GM19372 (cell line): ENCODE data around the gene KDM5A.
"Not testable (repeated sequence)": the region's sequence is repeated elsewhere in the genome, so short reads cannot be mapped to it uniquely, and the experiment has no call there.

Experiments used
- ATAC-seq: cut with Tn5 transposase; IDR thresholded peaks from one replicate; pipeline ENCODE4 v1.9.1; 2021; ENCODE audit warnings: mild to moderate bottlenecking, low read depth, moderate library complexity; ENCODE audit not compliant: unreplicated experiment

KDM5A gene

DNA sequence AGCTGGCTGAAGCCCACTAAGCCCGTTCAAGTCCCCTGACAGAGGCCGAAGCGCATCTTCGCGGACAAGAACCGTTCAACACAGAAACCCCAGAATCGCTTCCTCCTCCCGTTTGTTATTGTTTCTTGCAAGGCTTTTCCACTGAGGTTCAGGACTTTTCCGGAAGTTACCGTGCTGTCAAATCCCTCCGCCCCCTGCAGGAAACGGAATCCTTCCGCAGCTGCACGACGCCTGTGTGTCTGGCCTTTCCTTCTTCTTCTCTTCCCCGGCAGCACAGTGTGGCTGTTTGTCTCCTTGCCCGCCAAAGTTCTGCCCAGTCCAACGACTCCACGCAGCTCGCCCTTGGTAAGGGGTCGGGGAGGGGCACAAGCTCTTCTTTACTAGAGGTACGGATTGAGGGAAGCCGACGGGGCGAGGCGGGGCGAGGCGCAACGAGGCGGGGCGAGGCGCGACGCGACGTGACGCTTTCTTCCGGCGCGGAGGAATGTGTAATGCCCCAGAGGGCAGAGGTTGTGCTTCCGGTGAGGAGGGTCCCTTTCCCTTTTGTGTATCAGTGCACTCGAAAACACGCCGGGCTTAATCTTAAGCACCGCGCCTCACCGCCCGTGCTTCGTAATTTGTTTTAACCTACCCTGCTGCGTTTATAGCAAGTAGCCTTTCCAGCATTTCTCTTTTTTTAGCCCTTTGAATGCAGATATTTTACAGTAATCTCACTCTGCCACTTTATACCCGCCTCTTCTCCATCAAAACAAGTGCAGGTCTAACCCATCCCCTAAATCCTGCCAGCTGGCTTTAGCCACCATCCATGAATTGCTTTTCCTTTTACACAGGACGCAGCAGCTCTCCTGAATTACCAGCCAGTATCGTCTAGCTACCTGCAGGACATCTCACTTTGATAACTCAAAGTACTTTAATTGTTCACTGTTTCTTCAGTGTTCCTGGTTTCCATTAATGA is at the start of gene KDM5A:
Gene KDM5A (minus strand): TSS at position 179 of the 955 bp plus-strand sequence. CDS start 229 bp downstream, outside the sequence.
- peak; percentile 86 for ATAC-seq

DNA sequence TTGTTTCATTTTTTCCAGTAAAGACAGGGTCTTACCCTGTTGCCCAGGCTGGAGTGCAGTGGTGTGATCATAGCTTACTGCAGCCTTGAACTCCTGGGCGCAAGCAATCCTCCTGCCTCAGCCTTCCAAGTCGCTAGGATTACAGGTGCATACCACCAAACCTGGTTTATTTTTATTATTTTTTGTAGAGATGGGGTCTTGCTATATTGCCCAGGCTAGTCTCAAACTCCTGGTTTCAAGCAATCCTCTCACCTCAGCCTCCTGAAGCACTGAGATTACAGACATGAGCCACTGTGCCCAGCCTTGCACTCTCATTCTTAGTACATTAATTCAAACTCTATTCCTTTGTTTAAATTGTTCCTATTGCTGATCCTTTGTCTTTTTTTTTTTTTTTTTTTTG is 46.6 kb upstream of the KDM5A start:
- ATAC-seq = not testable (repeated sequence)

DNA sequence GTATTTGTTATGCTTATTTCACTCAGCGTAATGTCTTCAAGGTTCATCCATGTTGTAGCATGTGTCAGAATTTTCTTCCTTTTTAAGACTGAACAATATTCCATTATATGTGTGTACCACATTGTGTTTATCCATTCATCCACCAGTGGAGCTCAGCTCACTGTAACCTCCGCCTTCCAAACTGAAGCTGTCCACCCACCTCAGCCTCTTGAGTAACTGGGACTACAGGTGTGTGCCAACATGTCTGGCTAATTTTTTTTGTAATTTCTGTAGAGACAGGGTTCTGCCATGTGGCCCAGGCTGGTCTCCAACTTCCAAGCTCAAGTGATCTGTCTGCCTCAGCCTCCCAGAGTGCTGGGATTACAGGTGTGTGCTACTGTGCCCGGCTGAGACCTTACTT is 33.4 kb upstream of the KDM5A start:
- ATAC-seq = no peak

DNA sequence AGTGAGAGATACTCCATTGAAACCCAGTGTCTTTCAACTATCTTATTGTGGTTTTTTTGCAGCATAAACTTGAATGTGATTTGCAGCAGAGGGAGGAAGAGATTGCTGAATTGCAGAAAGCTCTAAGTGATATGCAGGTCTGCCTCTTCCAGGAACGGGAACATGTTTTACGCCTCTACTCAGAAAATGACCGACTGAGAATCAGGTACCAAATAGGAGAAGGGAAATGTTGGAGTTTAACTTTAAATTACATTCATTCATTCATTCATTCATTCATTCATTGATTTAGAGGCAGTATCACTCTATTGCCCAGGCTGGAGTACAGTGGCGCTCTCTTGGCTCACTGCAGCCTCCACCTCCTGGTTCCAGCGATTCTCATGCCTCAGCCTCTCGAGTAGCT is 29.3 kb upstream of the KDM5A start:
- ATAC-seq = no peak

DNA sequence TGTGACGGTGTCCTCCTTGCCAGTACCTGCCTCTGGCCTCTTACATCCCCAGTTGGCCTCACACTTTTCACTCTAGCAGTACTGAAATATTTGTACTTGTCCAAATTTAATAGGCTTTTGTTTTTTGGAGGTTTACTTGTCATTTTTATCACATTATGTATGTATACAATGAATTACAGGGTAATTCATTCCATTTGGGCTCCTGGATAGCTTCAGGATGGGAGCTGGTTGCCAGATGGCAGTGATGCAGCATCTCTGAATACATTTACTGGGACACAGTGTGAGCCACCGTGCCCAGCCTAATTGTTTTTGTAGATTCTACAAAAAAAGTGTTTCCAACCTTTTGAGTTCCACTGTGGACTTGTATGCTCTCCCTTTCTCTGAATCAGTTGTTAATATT is 25.7 kb upstream of the KDM5A start:
- no peak for ATAC-seq

DNA sequence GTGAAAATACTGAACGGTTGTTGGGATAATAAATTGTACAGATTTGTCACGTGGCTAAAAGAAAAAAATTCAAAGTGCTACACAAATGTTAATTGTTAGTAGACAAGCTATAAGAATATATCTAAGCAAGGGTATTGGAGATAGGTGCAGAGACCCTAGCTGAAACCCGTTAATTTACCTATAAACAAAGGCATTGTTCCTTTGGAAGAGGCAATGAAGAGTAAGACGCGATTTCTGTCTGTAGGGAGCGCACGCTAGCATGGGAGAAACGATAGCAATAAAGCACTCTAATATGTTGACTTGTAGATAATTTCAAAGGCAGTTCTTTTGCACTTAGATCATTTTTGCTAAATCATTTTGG is 12.9 kb upstream of the KDM5A start:
- no peak for ATAC-seq

DNA sequence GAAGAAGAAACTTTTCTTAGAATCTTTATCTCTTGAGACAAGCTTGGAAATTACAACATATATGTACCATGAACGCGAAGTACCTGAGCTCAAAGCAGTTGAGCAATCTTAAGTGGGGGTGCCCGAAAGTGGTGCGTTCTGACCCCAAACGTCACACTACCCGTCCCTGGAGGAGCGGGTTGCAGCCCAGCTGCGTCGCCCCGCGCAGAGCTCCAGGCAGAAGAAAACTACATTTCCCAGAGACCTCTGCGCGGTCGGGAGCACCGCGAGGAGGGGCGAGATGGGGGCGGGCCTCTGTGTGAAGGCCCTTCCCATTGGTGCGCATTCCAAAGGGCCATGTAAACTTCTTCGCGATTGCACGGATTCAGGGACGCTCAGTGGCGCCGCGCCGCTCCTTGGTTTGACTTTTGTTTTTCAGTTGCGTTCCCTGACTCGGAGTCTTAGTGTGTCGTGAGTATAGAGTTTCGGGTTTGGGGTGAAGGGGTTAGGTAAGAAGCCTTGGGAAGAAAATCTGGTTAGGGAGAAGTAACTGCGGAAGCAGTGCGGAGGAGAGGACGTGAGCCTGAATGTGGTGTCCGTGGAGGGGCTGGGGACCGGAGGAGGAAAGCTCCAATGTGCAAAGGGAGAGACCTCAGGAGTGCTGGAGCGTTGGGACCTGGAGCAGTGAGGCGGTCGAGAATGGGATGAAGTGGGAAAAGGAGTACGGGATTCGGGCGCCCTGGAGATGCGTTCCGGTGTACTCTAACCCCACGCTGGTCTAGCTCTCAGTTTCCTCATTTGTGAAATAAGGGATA is 12.3 kb upstream of the KDM5A start, which contains the start of gene CCDC77:
Gene CCDC77 (plus strand): TSS at position 410 of the 794 bp plus-strand sequence. CDS start 7,740 bp downstream, outside the sequence.
- peak; percentile 99 for ATAC-seq

DNA sequence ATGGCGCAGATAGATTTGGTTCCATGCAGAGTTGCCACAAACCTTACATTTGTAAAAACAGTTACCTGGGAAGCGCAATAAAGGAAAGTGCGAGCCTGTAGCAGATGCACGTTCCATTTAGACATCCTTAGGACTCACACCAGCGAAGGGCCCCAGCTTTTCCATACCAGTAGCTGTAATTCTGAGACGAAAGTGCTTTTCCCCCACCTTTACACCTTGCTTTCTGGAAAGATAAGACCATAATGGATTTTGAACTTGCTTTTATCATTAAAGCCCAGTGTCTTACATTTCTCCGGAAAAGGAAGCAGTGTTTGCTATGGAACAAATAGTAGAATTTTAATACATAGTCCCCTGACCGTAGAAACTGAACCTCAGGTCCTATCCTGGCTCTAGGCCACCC is 11.7 kb upstream of the KDM5A start:
- ATAC-seq = no peak

DNA sequence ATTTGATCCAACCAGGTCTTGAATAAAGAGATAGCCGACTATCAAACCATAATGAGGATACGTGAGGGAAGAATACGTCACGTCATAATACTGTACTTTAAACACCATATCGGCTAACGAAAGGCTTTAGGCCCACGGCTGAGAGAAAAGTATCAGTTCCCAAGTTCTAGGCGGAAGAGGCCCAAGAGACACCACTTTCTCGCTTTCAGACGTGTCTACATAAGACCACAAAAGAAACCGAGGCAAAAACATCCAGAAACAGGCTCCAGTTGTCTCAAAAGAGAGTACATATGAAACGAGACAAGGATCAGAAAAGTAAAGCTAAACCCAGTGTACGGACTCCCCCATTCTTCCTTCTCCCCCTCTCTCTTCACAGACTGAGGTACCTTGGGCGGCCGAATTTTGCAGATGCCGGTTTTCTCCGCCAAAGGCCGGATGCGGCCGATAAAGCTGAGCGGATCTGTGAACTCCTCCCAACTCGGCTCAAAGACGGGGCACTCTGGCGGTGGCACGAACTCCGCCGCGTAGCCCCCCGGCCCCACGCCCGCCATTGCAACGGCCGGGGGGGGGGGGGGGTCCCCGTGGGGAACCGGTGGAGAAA is 479 bp downstream of the KDM5A start:
- ATAC-seq = peak; percentile 19

DNA sequence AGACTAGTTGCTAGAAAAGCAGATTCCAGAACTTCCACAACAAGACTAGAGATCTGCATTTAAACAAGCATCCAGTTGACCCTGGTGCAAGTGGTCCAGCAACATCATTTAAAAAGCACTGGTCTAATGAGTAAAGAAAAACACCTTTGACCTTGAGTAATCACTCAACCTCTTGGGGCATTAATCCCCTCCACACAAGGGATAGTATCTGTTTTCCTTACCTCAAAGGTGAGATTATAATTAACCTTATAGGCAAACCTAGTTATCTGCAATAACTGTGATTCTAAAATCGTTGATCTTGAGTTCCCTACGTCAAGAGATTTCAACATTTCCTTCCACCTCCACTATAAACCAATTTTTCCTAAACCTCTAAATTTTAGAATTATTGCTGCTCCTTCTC is 1.1 kb downstream of the KDM5A start:
- ATAC-seq = no peak

DNA sequence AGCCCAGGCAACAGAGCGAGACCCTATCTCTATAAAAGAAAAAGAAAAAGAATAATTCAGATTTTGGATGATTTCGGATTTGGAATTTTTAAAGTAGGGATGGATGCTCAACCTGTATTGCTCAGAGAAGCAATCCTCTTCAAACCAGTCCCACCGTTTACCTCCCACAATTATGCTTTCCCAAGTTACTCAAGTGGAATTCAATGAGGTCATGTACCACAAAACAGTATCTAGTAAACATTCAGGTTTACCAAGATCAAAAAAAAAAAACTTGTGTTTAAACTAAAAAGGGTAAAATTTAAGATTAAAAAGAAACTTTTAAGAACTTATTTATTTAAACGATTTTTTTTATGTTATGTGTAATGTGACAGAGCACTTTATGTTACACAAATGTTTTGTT is 2.5 kb downstream of the KDM5A start:
- ATAC-seq = no peak

DNA sequence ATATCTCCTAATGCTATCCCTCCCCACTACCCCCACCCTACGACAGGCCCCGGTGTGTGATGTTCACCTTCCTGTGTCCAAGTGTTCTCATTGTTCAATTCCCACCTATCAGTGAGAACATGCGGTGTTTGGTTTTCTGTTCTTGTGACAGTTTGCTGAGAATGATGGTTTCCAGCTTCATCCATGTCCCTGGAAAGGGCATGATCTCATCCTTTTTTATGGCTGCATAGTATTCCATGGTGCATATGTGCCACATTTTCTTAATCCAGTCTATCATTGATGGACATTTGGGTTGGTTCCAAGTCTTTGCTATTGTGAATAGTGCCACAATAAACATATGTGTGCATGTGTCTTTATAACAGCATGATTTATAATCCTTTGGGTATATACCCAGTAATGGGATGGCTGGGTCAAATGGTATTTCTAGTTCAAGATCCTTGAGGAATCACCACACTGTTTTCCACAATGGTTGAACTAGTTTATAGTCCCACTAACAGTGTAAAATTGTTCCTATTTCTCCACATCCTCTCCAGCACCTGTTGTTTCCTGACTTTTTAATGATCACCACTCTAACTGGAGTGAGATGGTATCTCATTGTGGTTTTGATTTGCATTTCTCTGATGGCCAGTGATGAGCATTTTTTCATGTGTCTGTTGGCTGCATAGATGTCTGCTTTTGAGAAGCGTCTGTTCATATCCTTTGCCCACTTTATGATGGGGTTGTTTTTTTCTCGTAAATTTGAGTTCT is 18.2 kb downstream of the KDM5A start:
- not testable (repeated sequence) for ATAC-seq

DNA sequence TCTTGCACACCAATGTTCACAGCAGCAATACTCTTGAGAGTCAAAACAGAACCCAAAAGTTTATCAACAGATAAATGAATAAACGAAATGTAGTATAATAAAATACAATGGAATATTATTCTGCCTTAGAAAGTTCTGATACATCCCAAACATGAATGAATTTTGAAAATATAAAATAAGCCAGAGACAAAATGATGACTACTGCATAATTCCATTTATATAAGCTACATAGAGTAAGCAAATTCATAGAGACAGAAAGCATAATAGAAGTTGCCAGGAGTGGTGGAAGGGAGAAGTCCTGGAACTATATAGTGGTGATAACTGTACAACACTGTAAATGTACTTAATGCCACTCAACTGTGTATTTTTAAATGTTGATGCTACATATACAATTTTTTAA is 21.1 kb downstream of the KDM5A start:
- no peak for ATAC-seq

DNA sequence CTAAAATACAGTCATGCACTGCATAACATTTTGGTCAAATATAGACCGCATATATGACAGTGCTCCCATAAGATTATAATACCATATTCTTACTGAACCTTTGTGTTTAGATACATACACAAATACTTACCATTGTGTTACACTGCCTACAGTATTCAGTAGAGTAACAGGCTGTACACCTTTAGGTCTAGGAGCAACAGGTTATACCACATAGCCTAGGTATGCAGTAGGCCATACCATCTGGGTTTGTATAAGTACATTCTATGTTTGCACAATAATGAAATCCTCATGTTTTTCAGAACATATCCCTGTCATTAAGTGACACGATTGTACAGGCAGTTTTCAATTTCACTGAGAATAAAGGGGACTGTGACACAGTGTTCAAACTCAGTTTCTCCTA is 22.3 kb downstream of the KDM5A start:
- no peak for ATAC-seq

DNA sequence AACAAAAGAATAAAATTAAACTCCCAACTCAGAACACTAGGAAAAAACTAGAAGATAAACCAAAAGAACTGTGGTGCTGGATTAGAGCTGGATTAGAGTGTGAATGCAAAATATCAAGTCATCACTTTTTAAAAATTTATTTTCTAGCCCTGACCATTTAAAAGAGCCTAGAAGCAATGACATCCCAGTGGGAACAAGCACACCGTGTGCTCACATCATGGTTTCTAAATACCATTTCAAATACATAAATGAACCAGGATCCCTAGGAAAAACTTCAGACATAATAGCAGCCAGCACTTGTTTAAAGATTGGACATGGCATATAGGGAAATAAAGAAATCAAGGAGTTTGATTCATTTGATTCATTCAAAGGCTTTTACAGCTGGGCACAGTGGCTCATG is 30.0 kb downstream of the KDM5A start:
- no peak for ATAC-seq

DNA sequence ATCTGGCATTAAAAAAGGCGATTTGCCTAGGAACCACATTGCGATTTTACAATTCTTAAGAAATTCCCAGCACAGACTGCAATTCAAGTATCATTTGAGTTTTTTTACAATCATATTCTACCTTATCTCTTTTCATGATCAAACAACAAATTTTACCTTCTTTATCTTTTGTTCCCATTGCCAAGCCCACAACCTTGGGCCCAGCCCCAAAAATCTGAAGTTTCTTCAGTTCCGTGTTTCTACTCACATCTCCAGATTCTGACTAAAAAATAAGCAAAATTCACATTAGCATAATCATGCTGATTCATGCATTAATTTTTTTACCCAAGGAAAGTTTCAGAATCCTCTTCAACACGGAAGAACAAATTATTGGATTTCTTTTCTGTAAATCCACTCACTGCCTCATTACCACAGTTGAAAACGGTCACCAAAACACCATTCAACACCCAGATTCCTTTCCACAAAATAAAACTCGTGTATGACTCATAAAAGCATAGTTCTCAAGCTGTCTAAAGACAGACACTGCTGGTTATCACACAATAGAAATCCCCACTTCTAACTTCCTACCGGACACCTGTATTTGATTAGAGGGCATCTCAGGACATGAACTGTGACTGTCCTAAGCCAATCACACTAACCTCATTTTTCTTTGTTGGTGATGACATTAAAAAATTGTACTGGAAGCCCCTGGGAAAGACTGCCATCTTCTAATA is 32.7 kb downstream of the KDM5A start:
- no peak for ATAC-seq

DNA sequence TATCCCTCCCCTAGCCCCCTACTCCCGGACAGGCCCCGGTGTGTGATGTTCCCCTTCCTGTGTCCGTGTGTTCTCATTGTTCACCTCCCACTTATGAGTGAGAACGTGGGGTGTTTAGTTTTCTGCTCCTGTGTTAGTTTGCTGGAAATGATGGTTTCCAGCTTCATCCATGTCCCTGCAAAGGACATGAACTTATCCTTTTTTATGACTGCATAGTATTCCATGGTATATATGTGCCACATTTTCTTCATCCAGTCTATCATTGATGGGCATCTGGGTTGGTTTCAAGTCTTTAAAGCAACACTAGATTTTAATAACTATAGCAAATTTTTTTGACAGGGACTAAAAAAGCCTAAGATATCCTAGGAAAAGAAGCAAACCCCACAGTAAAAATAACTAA is 37.9 kb downstream of the KDM5A start:
- ATAC-seq = not testable (repeated sequence)

DNA sequence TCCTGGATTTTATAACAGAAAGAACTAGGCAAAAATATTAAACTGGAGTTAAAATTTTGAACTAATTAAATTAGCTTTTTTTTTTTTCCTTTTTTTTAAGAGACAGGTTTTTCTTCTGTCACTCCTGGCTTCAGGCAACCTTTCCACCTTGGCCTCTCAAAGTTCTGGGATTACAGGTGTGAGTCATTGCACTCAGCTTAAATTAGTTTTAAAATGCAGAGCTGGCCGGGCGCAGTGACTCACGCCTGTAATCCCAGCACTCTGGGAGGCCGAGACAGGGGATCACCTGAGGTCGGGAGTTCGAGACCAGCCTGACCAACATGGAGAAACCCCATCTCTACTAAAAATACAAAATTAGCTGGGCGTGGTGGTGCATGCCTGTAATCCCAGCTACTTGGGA is 39.5 kb downstream of the KDM5A start:
- ATAC-seq = not testable (repeated sequence)

DNA sequence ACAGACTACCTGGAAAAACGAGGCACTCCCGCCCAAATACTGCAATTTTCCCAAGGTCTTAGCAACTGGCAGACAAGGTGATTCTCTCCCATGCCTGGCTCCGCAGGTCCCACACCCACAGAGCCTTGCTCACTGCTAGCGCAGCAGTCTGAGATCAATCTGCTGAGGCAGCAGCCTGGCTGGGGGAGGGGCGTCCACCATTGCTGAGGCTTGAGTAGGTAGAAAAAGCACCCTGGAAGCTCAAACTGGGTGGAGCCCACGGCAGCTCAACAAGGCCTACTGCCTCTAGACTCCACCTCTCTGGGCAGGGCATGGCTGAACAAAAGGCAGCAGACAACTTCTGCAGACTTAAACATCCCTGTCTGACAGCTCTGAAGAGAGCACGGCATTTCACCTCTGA is 46.1 kb downstream of the KDM5A start:
- not testable (repeated sequence) for ATAC-seq

DNA sequence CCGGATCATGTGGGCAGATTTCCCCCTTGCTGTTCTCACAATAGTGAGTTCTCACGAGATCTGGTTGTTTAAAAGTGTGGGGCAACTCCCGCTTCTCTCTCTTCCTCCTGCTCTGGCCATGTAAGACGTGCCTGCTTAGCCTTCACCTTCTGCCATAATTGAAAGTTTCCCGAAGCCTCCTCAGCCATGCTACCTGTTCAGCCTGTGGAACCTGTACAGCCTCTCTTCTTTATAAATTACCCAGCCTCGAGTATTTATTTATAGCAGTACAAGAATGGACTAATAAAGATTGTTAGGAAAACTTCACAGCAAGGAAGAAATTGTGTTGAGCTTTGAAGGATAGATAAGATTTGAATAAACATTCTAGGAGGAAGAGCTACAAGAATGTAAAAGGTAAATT is 52.1 kb downstream of the KDM5A start:
- ATAC-seq = no peak
